ENCODE data around the gene VWA5A. TPM values are rescaled to one million over a fixed set of nuclear protein-coding genes. Genes with fewer than 3 reads are reported as not detected.

Gene VWA5A
- total and polyA plus RNA-seq, 2 of the 13 experiments (the other 11 are each of a cell fraction or from before 2014, with no cell fraction given): 1.3 to 1.8 TPM

DNA sequence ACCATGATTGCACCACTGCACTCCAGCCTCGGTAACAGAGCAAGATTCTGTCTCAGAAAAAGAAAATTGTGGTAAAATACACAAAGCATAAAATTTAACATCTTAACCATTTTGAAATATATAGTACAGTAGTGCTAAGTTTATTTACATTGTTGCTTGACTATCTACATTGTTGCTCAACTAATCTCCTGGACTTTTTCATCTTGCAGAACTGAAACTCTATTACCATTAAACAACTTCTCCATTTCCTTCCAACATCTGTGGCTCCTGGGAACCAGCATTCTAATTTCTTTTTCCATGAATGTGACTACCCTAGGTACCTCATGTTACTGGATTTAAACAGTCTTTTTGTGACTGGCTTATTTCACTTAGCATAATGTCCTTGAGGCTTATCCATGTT lies 13.5 kb upstream of the VWA5A start:
- ChIA-PET POLR2A (no interaction called here), CTCF (ENCODE audit: low intra/inter-chr PET ratio, low total read pairs) (no interaction called here)
- 0% methylated on average over 1 of the region's 1 CpG for WGBS (ENCODE audit: low lambda C conversion rate)
- Histone ChIP-seq H3K4me1 (ENCODE audit: insufficient read depth, low read length) (no peaks in the 10 kb centered on the region), H3K27me3 (ENCODE audit: control insufficient read depth in 1 of 2, insufficient read depth in 2 of 2, low read length in 2 of 2) (no peaks in the 10 kb centered on the region), H3K36me3 (replicated peaks in 1 of 2; ENCODE audit: control insufficient read depth in 1 of 2, insufficient read depth in 2 of 2, low read length in 2 of 2) (no peaks in the 10 kb centered on the region), H3K4me3 (replicated peaks in 1 of 3; ENCODE audit: insufficient read depth in 1 of 3, low read depth in 2 of 3, low read length in 3 of 3) (no peak overlapping the region), H3K79me2 (ENCODE audit: insufficient read depth, low read length) (no peaks in the 10 kb centered on the region), H4K20me1 (ENCODE audit: insufficient read depth, low read length) (no peaks in the 10 kb centered on the region), H3K27ac (ENCODE audit: extremely low read length, insufficient read depth, low read length) (no peak overlapping the region), H3K4me2 (ENCODE audit: low read depth, low read length) (no peak overlapping the region), H3K9ac (ENCODE audit: insufficient read depth, low read depth, low read length) (no peak overlapping the region), H2AFZ (ENCODE audit: low read length) (no peak overlapping the region), H3K9me3 (ENCODE audit: low read length) (no peaks in the 10 kb centered on the region)
- TF ChIP-seq ZBTB7B (CRISPR knock-in tag; IDR thresholded peaks at IDR 0.05): no peak
- no peak for TF ChIP-seq ZNF101 (CRISPR knock-in tag; IDR thresholded peaks at IDR 0.05; ENCODE audit: borderline replicate concordance, low read depth)
- TF ChIP-seq POLR2G (IDR thresholded peaks at IDR 0.05; ENCODE audit: low read depth, low read length): no peak
- TF ChIP-seq ZNF644 (CRISPR knock-in tag; IDR thresholded peaks at IDR 0.05; ENCODE audit: low read depth): no peak
- TF ChIP-seq ZFP1 (CRISPR knock-in tag; IDR thresholded peaks at IDR 0.05): no peak
- no peak for TF ChIP-seq GZF1 (CRISPR knock-in tag; IDR thresholded peaks at IDR 0.05)
- no peak for TF ChIP-seq ZFY (CRISPR knock-in tag; IDR thresholded peaks at IDR 0.05)
- TF ChIP-seq, protein P1, sequence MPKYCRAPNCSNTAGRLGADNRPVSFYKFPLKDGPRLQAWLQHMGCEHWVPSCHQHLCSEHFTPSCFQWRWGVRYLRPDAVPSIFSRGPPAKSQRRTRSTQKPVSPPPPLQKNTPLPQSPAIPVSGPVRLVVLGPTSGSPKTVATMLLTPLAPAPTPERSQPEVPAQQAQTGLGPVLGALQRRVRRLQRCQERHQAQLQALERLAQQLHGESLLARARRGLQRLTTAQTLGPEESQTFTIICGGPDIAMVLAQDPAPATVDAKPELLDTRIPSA (CRISPR knock-in tag; IDR thresholded peaks at IDR 0.05; ENCODE audit: borderline replicate concordance): no peak
- TF ChIP-seq NCOR1 (IDR thresholded peaks at IDR 0.05; ENCODE audit: borderline replicate concordance, low read length): no peak
- no peak for TF ChIP-seq CCDC6 (CRISPR knock-in tag; IDR thresholded peaks at IDR 0.05)
- TF ChIP-seq STAG1 (CRISPR knock-in tag; IDR thresholded peaks at IDR 0.05): no peak
- no peak for TF ChIP-seq FOXA1 (IDR thresholded peaks at IDR 0.05)
- TF ChIP-seq FOXA1 (CRISPR knock-in tag; IDR thresholded peaks at IDR 0.05): no peak
- no peak for TF ChIP-seq ZNF326 (CRISPR knock-in tag; IDR thresholded peaks at IDR 0.05; ENCODE audit: borderline replicate concordance)
- DNase-seq (ENCODE audit: low spot score) (no peak), ATAC-seq (no peak), FAIRE-seq (no peak)
- in situ Hi-C loops (cut with HindIII; ENCODE audit: extremely low pct_ligation_motif_present, low pct_unique_long_range_greater_than_20kb): no loop called here
- intact Hi-C loops (cut with micrococcal nuclease; ENCODE audit: unreplicated experiment): no loop called here
- no TSS peak for BruUV-seq (replicated peaks)

All from HepG2 (cell line).